GM18951 (cell line): Measurements from ENCODE around the gene DUSP18.

Source experiments
- POLR2A ChIP-seq: IDR thresholded peaks from 4 replicates; pipeline ENCODE4 v1.6.1; 2011; ENCODE audit warnings: mild to moderate bottlenecking; ENCODE audit not compliant: insufficient read length, insufficient read depth; ENCODE audit errors: extremely low read depth
- in situ Hi-C: fragments of 300-500 bp; cut with MboI; formaldehyde crosslinking; loops from one replicate; pipeline ENCODE4 v1.12.0; 2022; ENCODE audit warnings: low sequenced_read_pairs, mixed read lengths, inconsistent platforms; ENCODE audit not compliant: unreplicated experiment

The DUSP18 gene

GRCh38 chr22:30665786-30666185 lies 1.9 kb downstream of the DUSP18 start:
- in situ Hi-C loops, result no loop called here

GRCh38 chr22:30665266-30665665 lies 2.4 kb downstream of the DUSP18 start:
- TF ChIP-seq POLR2A, result no peak
- in situ Hi-C loops, result no loop called here

More at GRCh38 chr22:30665786-30666185, 1.9 kb downstream of the DUSP18 start:
- TF ChIP-seq POLR2A, result no peak

- no peak for TF ChIP-seq POLR2A
- in situ Hi-C loops, result no loop called here
Observed at GRCh38 chr22:30664798-30665197, 2.9 kb downstream of the DUSP18 start.

- in situ Hi-C loops, result no loop called here
- TF ChIP-seq POLR2A, result no peak
Observed at GRCh38 chr22:30662040-30662439, 5.6 kb downstream of the DUSP18 start.

- in situ Hi-C loops, result no loop called here
- no peak for TF ChIP-seq POLR2A
Observed at GRCh38 chr22:30655532-30655931, 12.1 kb downstream of the DUSP18 start.

- in situ Hi-C loops, result no loop called here
- no peak for TF ChIP-seq POLR2A
Observed at GRCh38 chr22:30654361-30654760, 13.3 kb downstream of the DUSP18 start.

- in situ Hi-C loops, result no loop called here
- TF ChIP-seq POLR2A, result no peak
Observed at GRCh38 chr22:30652852-30653251, 14.8 kb downstream of the DUSP18 start.

GRCh38 chr22:30650508-30651116 lies 17.1 kb downstream of the DUSP18 start:
- in situ Hi-C loops, result no loop called here
- no peak for TF ChIP-seq POLR2A

- in situ Hi-C loops, result no loop called here
- no peak for TF ChIP-seq POLR2A
Observed at GRCh38 chr22:30649430-30650007, 18.2 kb downstream of the DUSP18 start.

- in situ Hi-C loops, result no loop called here
- TF ChIP-seq POLR2A, result no peak
Observed at GRCh38 chr22:30648825-30649224, 18.9 kb downstream of the DUSP18 start.

GRCh38 chr22:30647536-30647935 lies 20.1 kb downstream of the DUSP18 start:
- no peak for TF ChIP-seq POLR2A
- in situ Hi-C loops, result no loop called here

GRCh38 chr22:30646518-30647160 lies 21.0 kb downstream of the DUSP18 start:
- in situ Hi-C loops, result no loop called here
- TF ChIP-seq POLR2A, result no peak

- TF ChIP-seq POLR2A, result no peak
- in situ Hi-C loops, result no loop called here
Observed at GRCh38 chr22:30643055-30643875, 24.4 kb downstream of the DUSP18 start.
